Effector memory CD4-positive, alpha-beta T cell (primary cell): Measurements from ENCODE around the gene HSPA4.
"Not testable (repeated sequence)": the region's sequence is repeated elsewhere in the genome, so short reads cannot be mapped to it uniquely, and the experiment has no call there.

Source experiments
- DNase-seq, 3 donors: peaks; one replicate each; pipeline ENCODE4 v3.0.0-alpha.2; 2020
- H3K27ac ChIP-seq: 2 replicates; pipeline ENCODE4 v1.7.0; 2013; ENCODE audit warnings: mild to moderate bottlenecking, low read length, moderate library complexity; ENCODE audit not compliant: insufficient read depth, poor library complexity, severe bottlenecking
- H3K27me3 ChIP-seq: replicated peaks from 2 replicates; pipeline ENCODE4 v1.7.0; 2013; ENCODE audit warnings: mild to moderate bottlenecking, low read length; ENCODE audit not compliant: insufficient read depth, control insufficient read depth, poor library complexity, severe bottlenecking
- H3K36me3 ChIP-seq: 2 replicates; pipeline ENCODE4 v1.7.0; 2013; ENCODE audit warnings: mild to moderate bottlenecking, low read length, moderate library complexity; ENCODE audit not compliant: control insufficient read depth, insufficient read depth
- H3K4me1 ChIP-seq: 2 replicates; pipeline ENCODE4 v1.7.0; 2013; ENCODE audit warnings: low read length, mild to moderate bottlenecking; ENCODE audit not compliant: control insufficient read depth, insufficient read depth, poor library complexity, severe bottlenecking
- H3K4me3 ChIP-seq: 2 replicates; pipeline ENCODE4 v1.7.0; 2013; ENCODE audit warnings: low read length, low read depth, mild to moderate bottlenecking; ENCODE audit not compliant: insufficient read depth, poor library complexity, severe bottlenecking
- H3K9me3 ChIP-seq: 2 replicates; pipeline ENCODE4 v1.7.0; 2013; ENCODE audit warnings: mild to moderate bottlenecking, low read length, moderate library complexity; ENCODE audit not compliant: control insufficient read depth

HSPA4 gene

GRCh38 chr5:133030343-133031005 lies 21.3 kb upstream of the HSPA4 start:
- Histone ChIP-seq H3K9me3 (no peaks in the 10 kb centered on the region), H3K4me1 (no peaks in the 10 kb centered on the region), H3K27ac (no peak overlapping the region), H3K4me3 (no peak overlapping the region), H3K27me3 (no peaks in the 10 kb centered on the region), H3K36me3 (no peaks in the 10 kb centered on the region)
- DNase-seq = no peak

- Histone ChIP-seq H3K27ac (no peak overlapping the region), H3K4me1 (no peaks in the 10 kb centered on the region)
- DNase-seq = no peak
Measured at GRCh38 chr5:133032852-133033742, 18.7 kb upstream of the HSPA4 start.

GRCh38 chr5:133034064-133034463 lies 17.7 kb upstream of the HSPA4 start:
- Histone ChIP-seq H3K9me3 (no peaks in the 10 kb centered on the region), H3K4me3 (no peak overlapping the region), H3K4me1 (no peaks in the 10 kb centered on the region), H3K27me3 (no peaks in the 10 kb centered on the region), H3K36me3 (no peaks in the 10 kb centered on the region), H3K27ac (no peak overlapping the region)
- DNase-seq = no peak

More at GRCh38 chr5:133032852-133033742, 18.7 kb upstream of the HSPA4 start:
- H3K27me3 ChIP-seq = no peaks in the 10 kb centered on the region
- H3K9me3 ChIP-seq = no peaks in the 10 kb centered on the region
- H3K4me3 ChIP-seq = no peak overlapping the region
- no peaks in the 10 kb centered on the region for H3K36me3 ChIP-seq

GRCh38 chr5:133035224-133035623 lies 16.6 kb upstream of the HSPA4 start:
- H3K4me3 ChIP-seq = no peak overlapping the region
- H3K27ac ChIP-seq = no peak overlapping the region
- no peaks in the 10 kb centered on the region for H3K4me1 ChIP-seq
- DNase-seq = no peak
- no peaks in the 10 kb centered on the region for H3K27me3 ChIP-seq
- H3K9me3 ChIP-seq = no peaks in the 10 kb centered on the region
- H3K36me3 ChIP-seq = no peaks in the 10 kb centered on the region

GRCh38 chr5:133036677-133037076 lies 15.1 kb upstream of the HSPA4 start:
- not testable (repeated sequence) for DNase-seq, H3K4me1 ChIP-seq

GRCh38 chr5:133041157-133041784 lies 10.5 kb upstream of the HSPA4 start:
- no peak overlapping the region for H3K27ac ChIP-seq

More at GRCh38 chr5:133036677-133037076, 15.1 kb upstream of the HSPA4 start:
- H3K36me3 ChIP-seq, H3K4me3 ChIP-seq, H3K9me3 ChIP-seq, H3K27me3 ChIP-seq, H3K27ac ChIP-seq: not testable (repeated sequence)

GRCh38 chr5:133041910-133042309 lies 9.9 kb upstream of the HSPA4 start:
- no peak overlapping the region for H3K27ac ChIP-seq
- DNase-seq = no peak
- H3K27me3 ChIP-seq = no peaks in the 10 kb centered on the region
- no peaks in the 10 kb centered on the region for H3K4me1 ChIP-seq
- H3K9me3 ChIP-seq = no peaks in the 10 kb centered on the region
- no peaks in the 10 kb centered on the region for H3K36me3 ChIP-seq
- H3K4me3 ChIP-seq = no peak overlapping the region

More at GRCh38 chr5:133041157-133041784, 10.5 kb upstream of the HSPA4 start:
- Histone ChIP-seq H3K4me1 (no peaks in the 10 kb centered on the region), H3K27me3 (no peaks in the 10 kb centered on the region), H3K4me3 (no peak overlapping the region), H3K9me3 (no peaks in the 10 kb centered on the region), H3K36me3 (no peaks in the 10 kb centered on the region)
- DNase-seq = no peak

- not testable (repeated sequence) for H3K27me3 ChIP-seq, DNase-seq, H3K27ac ChIP-seq, H3K9me3 ChIP-seq, H3K4me3 ChIP-seq, H3K36me3 ChIP-seq
- peaks cover 11% of the 10 kb centered on the region for H3K4me1 ChIP-seq
Measured at GRCh38 chr5:133046560-133046959, 5.3 kb upstream of the HSPA4 start.

GRCh38 chr5:133047404-133047803 lies 4.4 kb upstream of the HSPA4 start:
- Histone ChIP-seq H3K27ac (no peak overlapping the region), H3K4me1 (peaks cover 11% of the 10 kb centered on the region), H3K4me3 (no peak overlapping the region), H3K36me3 (no peaks in the 10 kb centered on the region), H3K9me3 (no peaks in the 10 kb centered on the region), H3K27me3 (no peaks in the 10 kb centered on the region)
- no peak for DNase-seq
